Measurements from ENCODE around the gene BCR. TPM values are rescaled to one million over a fixed set of nuclear protein-coding genes. Genes with fewer than 3 reads are reported as not detected.

Gene BCR
- total and polyA plus RNA-seq, 2 of the 4 experiments (the other 2 are of a cell fraction) = 28.9 to 44.6 TPM

GRCh38 chr22:23283591-23284503 lies 103.5 kb downstream of the BCR start:
- H3K18ac ChIP-seq (ENCODE audit: low read depth, low read length) = no peak overlapping the region
- intact Hi-C loops (cut with micrococcal nuclease) (loop anchor here (5.0 kb wide), 1 partner anchor 327 kb away; no protein-coding TSS in a partner anchor), in situ Hi-C loops (cut with MboI; ENCODE audit: low sequenced_read_pairs) (loop anchor here (25.0 kb wide), 1 partner anchor 322 kb away; no protein-coding TSS in a partner anchor), dilution Hi-C loops (cut with HindIII; ENCODE audit: low sequenced_read_pairs, unreplicated experiment) (no loop called here)
- no peak overlapping the region for H2BK20ac ChIP-seq (ENCODE audit: low read depth, low read length)
- H2AK5ac ChIP-seq (ENCODE audit: low read depth, low read length) = no peak overlapping the region
- H3K79me1 ChIP-seq (ENCODE audit: low read depth in 1 of 2, low read length in 2 of 2) = peaks cover 0 to 7% of the 10 kb centered on the region in 2 experiments; a peak in 1 of 4 replicates
- DNase-seq (no peak), ATAC-seq (ENCODE audit: low read depth) (no peak)
- H3K9ac ChIP-seq (ENCODE audit: low read depth, low read length) = no peak overlapping the region
- no peak overlapping the region for H3K4me3 ChIP-seq (ENCODE audit: insufficient read depth, low read depth, low read length)
- H3K27ac ChIP-seq (ENCODE audit: insufficient read depth, low read length) = no peak overlapping the region
- no peak overlapping the region for H3K4ac ChIP-seq (ENCODE audit: low read depth, low read length)
- no peak overlapping the region for H4K91ac ChIP-seq (ENCODE audit: insufficient read depth, low read depth, low read length)
- H3K56ac ChIP-seq (ENCODE audit: extremely low read depth, insufficient read depth, low read length) = no peak overlapping the region
- no peak overlapping the region for H3K14ac ChIP-seq (replicated peaks; ENCODE audit: low read depth, low read length)
- H3K4me2 ChIP-seq (ENCODE audit: low read depth, low read length) = no peak overlapping the region
- H2BK5ac ChIP-seq (ENCODE audit: low read depth, low read length, poor library complexity, severe bottlenecking) = no peak overlapping the region
- H3K4me1 ChIP-seq (ENCODE audit: control insufficient read depth, insufficient read depth, low read length) = peaks cover 5% of the 10 kb centered on the region; the same call in 1 of the 2 replicates
- WGBS, 2 experiments (ENCODE audit: extremely low coverage in 2 of 2, insufficient read length in 1 of 2) = 89% methylated on average over 3 of the region's 22 CpGs; no CpG with 5 or more reads in 1 of the 2 experiments
- peaks cover 35% of the 10 kb centered on the region for H3K36me3 ChIP-seq (ENCODE audit: control insufficient read depth, insufficient read depth, low read length)
- no peak overlapping the region for H4K5ac ChIP-seq (ENCODE audit: low read depth, low read length)
- no peak overlapping the region for H3K23ac ChIP-seq (ENCODE audit: low read depth, low read length)
- no peak overlapping the region for H2BK120ac ChIP-seq (ENCODE audit: low read depth, low read length)
- H4K8ac ChIP-seq (ENCODE audit: low read depth in 2 of 2, low read length in 2 of 2) = no peak overlapping the region
- H4K20me1 ChIP-seq (ENCODE audit: insufficient read depth, low read length) = no peaks in the 10 kb centered on the region; the same call in 1 of the 2 replicates
- peak overlapping the region; percentile 3 for H2AFZ ChIP-seq (replicated peaks; ENCODE audit: low read length, poor library complexity)
- ChIA-PET POLR2A (ENCODE audit: unreplicated experiment) (no interaction called here), CTCF (interaction anchor here (0.6 kb wide), 1 partner anchor 111 kb away, joined by 3 read pairs; no protein-coding TSS in a partner anchor)
- no peaks in the 10 kb centered on the region for H3K27me3 ChIP-seq (ENCODE audit: control insufficient read depth, insufficient read depth, low read length)
- BruUV-seq (replicated peaks) = no TSS peak
- TF ChIP-seq NFE2L2 (IDR thresholded peaks at IDR 0.05; ENCODE audit: low read depth, low read length) (no peak), RFX5 (IDR thresholded peaks at IDR 0.05; ENCODE audit: low read depth, low read length) (no peak), SMC3 (IDR thresholded peaks at IDR 0.05; ENCODE audit: low read depth, low read length) (no peak)
- H3K9me3 ChIP-seq (ENCODE audit: control insufficient read depth, insufficient read depth, low read length) = no peaks in the 10 kb centered on the region
- no peak overlapping the region for H2AK9ac ChIP-seq (replicated peaks; ENCODE audit: low read depth, low read length, poor library complexity)
- H3K9me1 ChIP-seq (ENCODE audit: insufficient read depth, low read length) = 0 out of 2 replicates have a peak, but pooled peaks cover 7% of the 10 kb centered on the region
- H2BK15ac ChIP-seq (ENCODE audit: low read depth, low read length) = no peak overlapping the region; the same call in 2 of the 3 replicates

Measured in IMR-90 (cell line).